ENCODE data around the gene PYCR2. TPM values are rescaled to one million over a fixed set of nuclear protein-coding genes. Genes with fewer than 3 reads are reported as not detected.

PYCR2 gene
- total RNA-seq, 2 experiments from 2014 or later, result 106 to 126 TPM

GRCh38 chr1:225958041-225958440 lies 34.0 kb upstream of the PYCR2 start:
- ChIA-PET CTCF (interaction anchor here (0.5 to 0.6 kb wide), 2 partner anchors 405 to 482 kb away, joined by 3 read pairs; no protein-coding TSS in a partner anchor), POLR2A (no interaction called here)
- H3K36me3 Mint-ChIP-seq (ENCODE audit: low read depth), result no peaks in the 10 kb centered on the region
- no peak overlapping the region for H3K27ac Mint-ChIP-seq
- no peak overlapping the region for H3K4me3 Mint-ChIP-seq
- H3K27me3 Mint-ChIP-seq, result peaks cover 2% of the 10 kb centered on the region
- DNase-seq (no peak), ATAC-seq (no peak)
- intact Hi-C loops (cut with DNase I, micrococcal nuclease), result no loop called here
- peaks cover 2% of the 10 kb centered on the region for H3K4me1 Mint-ChIP-seq
- no peaks in the 10 kb centered on the region for H3K9me3 Mint-ChIP-seq (ENCODE audit: low read depth)

GRCh38 chr1:225954753-225955152 lies 30.7 kb upstream of the PYCR2 start:
- Mint-ChIP-seq H3K4me1 (no peaks in the 10 kb centered on the region), H3K9me3 (ENCODE audit: low read depth) (no peaks in the 10 kb centered on the region), H3K27me3 (peaks cover 5% of the 10 kb centered on the region), H3K27ac (no peak overlapping the region), H3K36me3 (ENCODE audit: low read depth) (no peaks in the 10 kb centered on the region), H3K4me3 (no peak overlapping the region)
- DNase-seq (no peak), ATAC-seq (no peak)
- intact Hi-C loops (cut with DNase I, micrococcal nuclease), result no loop called here
- ChIA-PET POLR2A (no interaction called here), CTCF (interaction anchor here (0.7 to 1.2 kb wide), 2 partner anchors 8 to 14 kb away, joined by 3 read pairs; partner anchors contain the start of gene LEFTY2)

GRCh38 chr1:225953315-225953714 lies 29.3 kb upstream of the PYCR2 start:
- Mint-ChIP-seq H3K36me3 (ENCODE audit: low read depth) (no peaks in the 10 kb centered on the region), H3K4me1 (no peaks in the 10 kb centered on the region), H3K4me3 (no peak overlapping the region), H3K27me3 (peaks cover 5% of the 10 kb centered on the region), H3K9me3 (ENCODE audit: low read depth) (no peaks in the 10 kb centered on the region), H3K27ac (no peak overlapping the region)
- ATAC-seq, result no peak
- CTCF ChIA-PET, result no interaction called here
- no peak for DNase-seq
- POLR2A ChIA-PET, result no interaction called here
- intact Hi-C loops (cut with DNase I, micrococcal nuclease), result no loop called here

GRCh38 chr1:225950905-225951497 lies 27.0 kb upstream of the PYCR2 start:
- Mint-ChIP-seq H3K27ac (no peak overlapping the region), H3K4me1 (no peaks in the 10 kb centered on the region)
- CTCF ChIA-PET, result interaction anchor here (0.8 to 1.9 kb wide), 2 partner anchors 11 to 13 kb away, joined by 4 to 8 read pairs; no protein-coding TSS in a partner anchor

GRCh38 chr1:225949041-225949440 lies 25.0 kb upstream of the PYCR2 start:
- Mint-ChIP-seq H3K27me3 (peaks cover 5% of the 10 kb centered on the region), H3K36me3 (ENCODE audit: low read depth) (no peaks in the 10 kb centered on the region), H3K4me1 (peaks cover 9% of the 10 kb centered on the region), H3K4me3 (no peak overlapping the region), H3K27ac (no peak overlapping the region), H3K9me3 (ENCODE audit: low read depth) (no peaks in the 10 kb centered on the region)
- ChIA-PET POLR2A (no interaction called here), CTCF (interaction anchor here (0.6 to 1.0 kb wide), 3 partner anchors 10 to 56 kb away, joined by 3 to 4 read pairs (median 3); no protein-coding TSS in a partner anchor)
- DNase-seq, result no peak
- intact Hi-C loops (cut with DNase I, micrococcal nuclease), result no loop called here
- no peak for ATAC-seq

More at GRCh38 chr1:225950905-225951497, 27.0 kb upstream of the PYCR2 start:
- ATAC-seq (no peak), DNase-seq (no peak)
- Mint-ChIP-seq H3K4me3 (no peak overlapping the region), H3K9me3 (ENCODE audit: low read depth) (no peaks in the 10 kb centered on the region), H3K36me3 (ENCODE audit: low read depth) (no peaks in the 10 kb centered on the region), H3K27me3 (peaks cover 5% of the 10 kb centered on the region)
- POLR2A ChIA-PET, result interaction anchor here (1.0 kb wide), 1 partner anchor 69 kb away, joined by 3 read pairs; the partner anchor contains the start of gene TMEM63A
- intact Hi-C loops (cut with DNase I, micrococcal nuclease), result no loop called here

GRCh38 chr1:225946803-225947202 lies 22.8 kb upstream of the PYCR2 start:
- ATAC-seq (no peak), DNase-seq (no peak)
- Mint-ChIP-seq H3K36me3 (ENCODE audit: low read depth) (no peaks in the 10 kb centered on the region), H3K4me1 (peaks cover 9% of the 10 kb centered on the region), H3K27me3 (peaks cover 3% of the 10 kb centered on the region), H3K4me3 (no peak overlapping the region), H3K27ac (no peak overlapping the region), H3K9me3 (ENCODE audit: low read depth) (no peaks in the 10 kb centered on the region)
- CTCF ChIA-PET, result no interaction called here
- intact Hi-C loops (cut with DNase I, micrococcal nuclease), result no loop called here
- POLR2A ChIA-PET, result no interaction called here

- CTCF ChIA-PET, result interaction anchor here (3.4 kb wide), 1 partner anchor 16 kb away, joined by 21 read pairs; no protein-coding TSS in a partner anchor
Observed at GRCh38 chr1:225946082-225946620, 22.1 kb upstream of the PYCR2 start.

GRCh38 chr1:225945564-225945963 lies 21.5 kb upstream of the PYCR2 start:
- DNase-seq (no peak), ATAC-seq (no peak)
- CTCF ChIA-PET, result interaction anchor here (3.4 kb wide), 1 partner anchor 17 kb away, joined by 21 read pairs; no protein-coding TSS in a partner anchor
- POLR2A ChIA-PET, result no interaction called here
- Mint-ChIP-seq H3K9me3 (ENCODE audit: low read depth) (no peaks in the 10 kb centered on the region), H3K27ac (no peak overlapping the region), H3K4me1 (peaks cover 9% of the 10 kb centered on the region), H3K4me3 (no peak overlapping the region), H3K36me3 (ENCODE audit: low read depth) (no peaks in the 10 kb centered on the region), H3K27me3 (no peaks in the 10 kb centered on the region)
- intact Hi-C loops (cut with DNase I, micrococcal nuclease), result no loop called here

More at GRCh38 chr1:225946082-225946620, 22.1 kb upstream of the PYCR2 start:
- no peaks in the 10 kb centered on the region for H3K9me3 Mint-ChIP-seq (ENCODE audit: low read depth)
- H3K27ac Mint-ChIP-seq, result no peak overlapping the region
- no peaks in the 10 kb centered on the region for H3K27me3 Mint-ChIP-seq
- POLR2A ChIA-PET, result no interaction called here
- no peaks in the 10 kb centered on the region for H3K36me3 Mint-ChIP-seq (ENCODE audit: low read depth)
- no peak overlapping the region for H3K4me3 Mint-ChIP-seq
- DNase-seq (no peak), ATAC-seq (no peak)
- intact Hi-C loops (cut with DNase I, micrococcal nuclease), result no loop called here
- H3K4me1 Mint-ChIP-seq, result peaks cover 9% of the 10 kb centered on the region

GRCh38 chr1:225944951-225945350 lies 20.9 kb upstream of the PYCR2 start:
- ChIA-PET CTCF (interaction anchor here (0.8 to 3.4 kb wide), 3 partner anchors 17 to 42 kb away, joined by 3 to 21 read pairs (median 7); no protein-coding TSS in a partner anchor), POLR2A (no interaction called here)
- H3K36me3 Mint-ChIP-seq (ENCODE audit: low read depth), result no peaks in the 10 kb centered on the region
- DNase-seq (no peak), ATAC-seq (peak; percentile 75)
- no peak overlapping the region for H3K4me3 Mint-ChIP-seq
- intact Hi-C loops (cut with DNase I, micrococcal nuclease), result no loop called here
- peaks cover 9% of the 10 kb centered on the region for H3K4me1 Mint-ChIP-seq
- no peaks in the 10 kb centered on the region for H3K9me3 Mint-ChIP-seq (ENCODE audit: low read depth)
- no peak overlapping the region for H3K27ac Mint-ChIP-seq
- H3K27me3 Mint-ChIP-seq, result peaks cover 3% of the 10 kb centered on the region

- DNase-seq, result no peak
- Mint-ChIP-seq H3K4me3 (no peak overlapping the region), H3K4me1 (peaks cover 9% of the 10 kb centered on the region), H3K9me3 (ENCODE audit: low read depth) (no peaks in the 10 kb centered on the region), H3K36me3 (ENCODE audit: low read depth) (no peaks in the 10 kb centered on the region), H3K27me3 (peaks cover 3% of the 10 kb centered on the region), H3K27ac (no peak overlapping the region)
- intact Hi-C loops (cut with DNase I, micrococcal nuclease), result no loop called here
- POLR2A ChIA-PET, result no interaction called here
- CTCF ChIA-PET, result interaction anchor here (0.6 to 3.4 kb wide), 6 partner anchors 18 to 469 kb away, joined by 3 to 21 read pairs (median 3); no protein-coding TSS in a partner anchor
- ATAC-seq, result no peak
Observed at GRCh38 chr1:225944387-225944786, 20.3 kb upstream of the PYCR2 start.

- Mint-ChIP-seq H3K9me3 (ENCODE audit: low read depth) (no peaks in the 10 kb centered on the region), H3K4me1 (peaks cover 9% of the 10 kb centered on the region), H3K27me3 (peaks cover 3% of the 10 kb centered on the region), H3K4me3 (no peak overlapping the region), H3K36me3 (ENCODE audit: low read depth) (no peaks in the 10 kb centered on the region), H3K27ac (no peak overlapping the region)
- intact Hi-C loops (cut with DNase I, micrococcal nuclease), result no loop called here
- ATAC-seq, result no peak
- ChIA-PET POLR2A (no interaction called here), CTCF (interaction anchor here (0.7 to 3.4 kb wide), 4 partner anchors 19 to 636 kb away, joined by 3 to 21 read pairs (median 3); no protein-coding TSS in a partner anchor)
- DNase-seq, result no peak
Observed at GRCh38 chr1:225943582-225943981, 19.5 kb upstream of the PYCR2 start.

- peaks cover 3% of the 10 kb centered on the region for H3K27me3 Mint-ChIP-seq
- H3K27ac Mint-ChIP-seq, result no peak overlapping the region
- peaks cover 9% of the 10 kb centered on the region for H3K4me1 Mint-ChIP-seq
- DNase-seq (no peak), ATAC-seq (no peak)
- ChIA-PET CTCF (interaction anchor here (3.4 kb wide), 1 partner anchor 20 kb away, joined by 21 read pairs; no protein-coding TSS in a partner anchor), POLR2A (interaction anchor here (0.8 kb wide), 1 partner anchor 513 kb away, joined by 8 read pairs; no protein-coding TSS in a partner anchor)
- H3K4me3 Mint-ChIP-seq, result no peak overlapping the region
- no peaks in the 10 kb centered on the region for H3K36me3 Mint-ChIP-seq (ENCODE audit: low read depth)
- intact Hi-C loops (cut with DNase I, micrococcal nuclease), result no loop called here
- no peaks in the 10 kb centered on the region for H3K9me3 Mint-ChIP-seq (ENCODE audit: low read depth)
Observed at GRCh38 chr1:225942574-225942973, 18.5 kb upstream of the PYCR2 start.

Data from activated CD4-positive, alpha-beta T cell treated with anti-CD3 and anti-CD28 coated beads for 36 hours (primary cell).